ENCODE measurements around the gene NUP210L.

The NUP210L gene

DNA sequence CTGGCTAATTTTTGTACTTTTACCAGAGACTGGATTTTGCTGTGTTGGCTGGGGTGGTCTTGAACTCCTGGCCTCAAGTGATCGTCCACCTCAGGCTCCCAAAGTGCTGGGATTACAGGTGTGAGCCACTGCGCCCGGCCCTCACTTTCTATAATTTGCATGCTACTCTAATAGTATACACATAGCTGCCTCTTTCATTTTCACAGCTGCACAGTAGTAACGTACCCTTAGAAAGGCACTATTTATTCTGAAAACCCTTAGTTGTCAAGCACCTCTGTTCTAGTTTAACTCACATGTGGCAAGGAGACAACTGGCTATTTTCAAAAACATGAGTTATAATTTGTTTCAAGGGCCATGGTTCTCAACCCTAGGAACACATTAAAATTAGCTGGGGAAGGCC is 19.8 kb upstream of the NUP210L start:
- TF ChIP-seq POLR2A (IDR thresholded peaks at IDR 0.05; ENCODE audit: extremely low read depth, insufficient read length), result no peak
- TF ChIP-seq, protein P1, sequence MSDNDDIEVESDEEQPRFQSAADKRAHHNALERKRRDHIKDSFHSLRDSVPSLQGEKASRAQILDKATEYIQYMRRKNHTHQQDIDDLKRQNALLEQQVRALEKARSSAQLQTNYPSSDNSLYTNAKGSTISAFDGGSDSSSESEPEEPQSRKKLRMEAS (IDR thresholded peaks at IDR 0.05; ENCODE audit: low read depth, low read length), result no peak
- TF ChIP-seq MYC (IDR thresholded peaks at IDR 0.05; ENCODE audit: low read depth, low read length), result no peak
- H3K4me3 ChIP-seq (ENCODE audit: low read depth, low read length), result no peak overlapping the region
- DNase-seq (ENCODE audit: low read depth), result no peak

DNA sequence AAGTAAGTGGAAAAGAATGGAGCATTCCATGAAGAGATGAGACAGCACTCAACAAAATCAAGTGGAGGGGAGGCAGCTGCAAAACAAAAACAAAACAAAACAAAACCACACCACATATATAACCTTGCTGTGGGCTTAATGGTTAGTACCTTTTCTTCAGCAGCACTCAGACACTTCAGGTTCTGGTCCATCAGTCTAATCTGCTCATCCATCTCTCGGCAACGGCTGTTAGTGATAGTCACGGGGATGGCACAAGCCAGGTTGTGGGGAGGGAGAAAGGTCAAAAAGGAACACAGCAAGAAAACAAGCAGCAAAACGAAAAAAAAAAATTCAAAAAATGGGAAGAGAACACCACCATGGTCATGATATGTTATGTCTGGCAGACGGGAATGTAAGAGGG is 17.0 kb upstream of the NUP210L start:
- DNase-seq (ENCODE audit: low read depth), result no peak
- H3K4me3 ChIP-seq (ENCODE audit: low read depth, low read length), result no peak overlapping the region
- TF ChIP-seq POLR2A (IDR thresholded peaks at IDR 0.05; ENCODE audit: extremely low read depth, insufficient read length), result no peak
- TF ChIP-seq, protein P2, sequence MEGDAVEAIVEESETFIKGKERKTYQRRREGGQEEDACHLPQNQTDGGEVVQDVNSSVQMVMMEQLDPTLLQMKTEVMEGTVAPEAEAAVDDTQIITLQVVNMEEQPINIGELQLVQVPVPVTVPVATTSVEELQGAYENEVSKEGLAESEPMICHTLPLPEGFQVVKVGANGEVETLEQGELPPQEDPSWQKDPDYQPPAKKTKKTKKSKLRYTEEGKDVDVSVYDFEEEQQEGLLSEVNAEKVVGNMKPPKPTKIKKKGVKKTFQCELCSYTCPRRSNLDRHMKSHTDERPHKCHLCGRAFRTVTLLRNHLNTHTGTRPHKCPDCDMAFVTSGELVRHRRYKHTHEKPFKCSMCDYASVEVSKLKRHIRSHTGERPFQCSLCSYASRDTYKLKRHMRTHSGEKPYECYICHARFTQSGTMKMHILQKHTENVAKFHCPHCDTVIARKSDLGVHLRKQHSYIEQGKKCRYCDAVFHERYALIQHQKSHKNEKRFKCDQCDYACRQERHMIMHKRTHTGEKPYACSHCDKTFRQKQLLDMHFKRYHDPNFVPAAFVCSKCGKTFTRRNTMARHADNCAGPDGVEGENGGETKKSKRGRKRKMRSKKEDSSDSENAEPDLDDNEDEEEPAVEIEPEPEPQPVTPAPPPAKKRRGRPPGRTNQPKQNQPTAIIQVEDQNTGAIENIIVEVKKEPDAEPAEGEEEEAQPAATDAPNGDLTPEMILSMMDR (IDR thresholded peaks at IDR 0.05; ENCODE audit: low read depth, low read length), result no peak
- TF ChIP-seq, protein P1 (IDR thresholded peaks at IDR 0.05; ENCODE audit: low read depth, low read length), result no peak
- TF ChIP-seq MYC (IDR thresholded peaks at IDR 0.05; ENCODE audit: low read depth, low read length), result no peak

DNA sequence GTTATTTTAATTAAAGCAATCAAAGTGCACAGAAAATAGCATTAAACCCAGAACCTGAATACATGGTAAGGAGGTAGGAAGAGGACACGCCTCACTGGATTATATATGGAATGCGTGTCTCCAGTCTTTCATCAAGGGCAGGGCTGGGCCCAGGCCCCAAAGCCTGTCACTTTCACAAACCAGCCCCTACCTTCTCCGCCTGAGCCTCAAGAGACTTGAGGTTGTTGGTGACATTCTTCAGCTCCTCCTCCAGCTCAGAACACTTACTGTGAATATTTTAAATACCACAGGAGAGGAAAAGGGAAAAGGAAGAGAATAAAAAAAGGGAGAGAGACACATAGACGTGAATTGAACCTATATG is 16.3 kb upstream of the NUP210L start:
- DNase-seq (ENCODE audit: low read depth), result no peak
- no peak overlapping the region for H3K4me3 ChIP-seq (ENCODE audit: low read depth, low read length)
- TF ChIP-seq, protein P2 (IDR thresholded peaks at IDR 0.05; ENCODE audit: low read depth, low read length), result no peak
- TF ChIP-seq MYC (IDR thresholded peaks at IDR 0.05; ENCODE audit: low read depth, low read length) (no peak), POLR2A (IDR thresholded peaks at IDR 0.05; ENCODE audit: extremely low read depth, insufficient read length) (no peak)
- TF ChIP-seq, protein P1 (IDR thresholded peaks at IDR 0.05; ENCODE audit: low read depth, low read length), result no peak

DNA sequence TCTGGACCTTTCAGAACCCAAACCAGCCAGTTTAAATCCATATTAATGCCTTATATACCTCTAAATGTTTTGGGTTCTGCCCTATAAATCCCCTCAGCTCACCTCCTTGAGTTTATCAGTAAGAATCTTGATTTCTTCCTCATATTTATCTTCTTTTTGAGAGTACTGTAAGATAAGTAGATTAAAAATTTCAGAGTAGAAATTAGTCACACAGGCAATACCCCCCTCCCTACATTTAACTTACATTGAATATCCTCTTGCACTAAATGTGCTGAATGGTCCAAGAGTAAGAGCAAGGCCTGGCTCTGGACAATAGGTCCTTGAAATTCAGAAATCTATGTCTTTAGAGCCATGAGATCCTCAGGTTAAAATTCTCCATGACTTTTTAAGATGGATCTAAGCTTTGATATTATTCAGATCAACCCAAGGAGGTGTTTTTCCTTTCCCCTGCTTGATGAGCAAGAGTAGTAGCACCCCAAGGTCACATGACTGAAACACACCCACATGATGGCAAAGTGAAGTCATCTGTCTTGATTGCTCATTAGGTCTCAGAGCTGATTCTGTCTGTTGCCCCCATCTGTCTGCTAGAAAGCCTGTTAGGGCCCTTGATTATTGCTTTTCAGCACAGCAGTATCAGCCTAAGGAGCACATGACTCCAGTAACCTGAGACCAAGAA is 15.8 kb upstream of the NUP210L start:
- DNase-seq (ENCODE audit: low read depth), result no peak
- no peak overlapping the region for H3K4me3 ChIP-seq (ENCODE audit: low read depth, low read length)
- TF ChIP-seq MYC (IDR thresholded peaks at IDR 0.05; ENCODE audit: low read depth, low read length), result no peak
- TF ChIP-seq, protein P1 (IDR thresholded peaks at IDR 0.05; ENCODE audit: low read depth, low read length), result no peak
- no peak for TF ChIP-seq POLR2A (IDR thresholded peaks at IDR 0.05; ENCODE audit: extremely low read depth, insufficient read length)

DNA sequence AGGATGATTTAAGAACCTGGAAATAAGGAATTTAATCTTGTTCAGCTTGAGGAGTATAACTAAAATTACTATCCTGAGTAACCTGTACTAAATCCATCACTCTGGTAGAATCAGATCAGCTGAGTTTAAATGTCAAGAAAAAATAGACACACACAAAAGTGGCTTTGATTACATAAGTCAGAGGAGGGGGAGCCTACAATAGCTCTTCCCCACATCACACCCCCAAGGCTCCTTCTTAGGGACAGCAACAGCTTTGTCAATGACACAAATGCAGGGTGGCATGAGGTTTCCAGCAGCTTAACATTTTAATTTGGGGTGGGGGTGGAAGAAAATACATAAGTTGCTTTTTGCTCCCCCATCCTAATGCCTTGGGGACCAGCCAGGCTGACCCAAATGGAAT is 12.6 kb upstream of the NUP210L start:
- no peak for DNase-seq (ENCODE audit: low read depth)

DNA sequence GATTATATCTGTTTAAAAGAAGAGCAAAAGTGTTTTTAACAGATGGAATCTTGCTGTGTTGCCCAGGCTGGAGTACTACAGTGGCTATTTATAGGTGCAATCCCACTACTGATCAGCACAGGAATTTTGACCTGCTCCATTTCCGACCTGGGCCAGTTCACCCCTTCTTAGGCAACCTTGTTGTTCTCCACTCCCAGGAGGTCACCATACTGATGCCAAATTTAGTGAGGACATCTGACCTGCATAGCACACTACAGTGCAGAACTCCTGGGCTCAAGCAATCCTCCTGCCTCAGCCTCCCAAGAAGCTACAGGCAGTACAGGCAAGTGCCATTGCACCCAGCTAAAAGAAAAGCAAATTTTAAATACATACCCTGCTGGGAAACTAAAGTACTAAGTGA is 11.3 kb upstream of the NUP210L start:
- no peak for DNase-seq (ENCODE audit: low read depth)
- H3K4me3 ChIP-seq (ENCODE audit: low read depth, low read length), result no peak overlapping the region
- no peak for TF ChIP-seq MYC (IDR thresholded peaks at IDR 0.05; ENCODE audit: low read depth, low read length)
- no peak for TF ChIP-seq POLR2A (IDR thresholded peaks at IDR 0.05; ENCODE audit: extremely low read depth, insufficient read length)
- TF ChIP-seq, protein P2 (IDR thresholded peaks at IDR 0.05; ENCODE audit: low read depth, low read length), result no peak
- TF ChIP-seq, protein P1 (IDR thresholded peaks at IDR 0.05; ENCODE audit: low read depth, low read length), result no peak

More for the DNA sequence above, 12.6 kb upstream of the NUP210L start:
- TF ChIP-seq POLR2A (IDR thresholded peaks at IDR 0.05; ENCODE audit: extremely low read depth, insufficient read length), result no peak
- no peak for TF ChIP-seq MYC (IDR thresholded peaks at IDR 0.05; ENCODE audit: low read depth, low read length)
- TF ChIP-seq, protein P1 (IDR thresholded peaks at IDR 0.05; ENCODE audit: low read depth, low read length), result no peak
- TF ChIP-seq, protein P2 (IDR thresholded peaks at IDR 0.05; ENCODE audit: low read depth, low read length), result no peak
- H3K4me3 ChIP-seq (ENCODE audit: low read depth, low read length), result no peak overlapping the region

Measured in NB4 (cell line).